KMS-11 (cell line): Measurements from ENCODE around the gene NFATC2.

Experiments
- H2AFZ ChIP-seq: fragments of 200-600 bp; sonication (generic); 2 replicates; pipeline ENCODE4 v1.6.1; 2016; ENCODE audit warnings: antibody characterized with exemption, mixed run types, low read depth
- H3K27ac ChIP-seq: fragments of 200-600 bp; sonication (generic); 2 replicates; pipeline ENCODE4 v1.6.1; 2016; ENCODE audit warnings: mild to moderate bottlenecking, mixed run types
- H3K27me3 ChIP-seq: fragments of 200-600 bp; sonication (generic); 2 replicates; pipeline ENCODE4 v1.6.1; 2017; ENCODE audit warnings: mild to moderate bottlenecking, low read depth, mixed run types, moderate library complexity; ENCODE audit not compliant: insufficient read depth
- H3K36me3 ChIP-seq: fragments of 200-600 bp; sonication (generic); 2 replicates; pipeline ENCODE4 v1.6.1; 2017; ENCODE audit warnings: mild to moderate bottlenecking, mixed run types; ENCODE audit not compliant: insufficient read depth
- H3K4me1 ChIP-seq: fragments of 200-600 bp; sonication (generic); 2 replicates; pipeline ENCODE4 v1.6.1; 2016; ENCODE audit warnings: mild to moderate bottlenecking, low read depth, mixed run types; ENCODE audit not compliant: poor library complexity, severe bottlenecking
- H3K4me2 ChIP-seq: fragments of 200-600 bp; sonication (generic); 2 replicates; pipeline ENCODE4 v1.7.0; 2016; ENCODE audit warnings: mild to moderate bottlenecking, mixed run types
- H3K4me3 ChIP-seq: fragments of 200-600 bp; sonication (generic); IDR thresholded peaks from 2 replicates; pipeline ENCODE4 v1.6.1; 2017; ENCODE audit warnings: low read depth, low read length, mixed read lengths; ENCODE audit not compliant: insufficient read depth
- H3K79me2 ChIP-seq: fragments of 200-600 bp; sonication (generic); 2 replicates; pipeline ENCODE4 v1.6.1; 2016; ENCODE audit warnings: low read depth, mixed run types; ENCODE audit not compliant: insufficient read depth
- H3K9ac ChIP-seq: fragments of 200-600 bp; sonication (generic); 2 replicates; pipeline ENCODE4 v1.6.1; 2016; ENCODE audit warnings: mild to moderate bottlenecking, mixed run types
- H4K20me1 ChIP-seq: fragments of 200-600 bp; sonication (generic); 2 replicates; pipeline ENCODE4 v1.6.1; 2016; ENCODE audit warnings: mild to moderate bottlenecking, mixed run types; ENCODE audit not compliant: insufficient read depth
- CTCF ChIP-seq: fragments of 200-600 bp; sonication (generic); conservative IDR thresholded peaks from 2 replicates; pipeline ENCODE4 v1.6.1; 2017; ENCODE audit warnings: low read depth, mild to moderate bottlenecking, antibody characterized with exemption, low read length, moderate library complexity, mixed read lengths

Gene NFATC2

GRCh38 chr20:51400051-51400926 lies 142.2 kb downstream of the NFATC2 start:
- H3K4me2 ChIP-seq, result peak overlapping the region; percentile 50
- no peaks in the 10 kb centered on the region for H3K27me3 ChIP-seq
- H3K27ac ChIP-seq, result peak overlapping the region; percentile 98
- 0 out of 2 replicates have a peak, but pooled peaks cover 9% of the 10 kb centered on the region for H3K79me2 ChIP-seq
- no peaks in the 10 kb centered on the region for H3K36me3 ChIP-seq
- peak overlapping the region; percentile 69 for H3K9ac ChIP-seq
- H4K20me1 ChIP-seq, result no peaks in the 10 kb centered on the region
- no peak for TF ChIP-seq CTCF
- H3K4me3 ChIP-seq, result no peak overlapping the region
- H3K4me1 ChIP-seq, result peaks cover 73% of the 10 kb centered on the region
- H2AFZ ChIP-seq, result peak overlapping the region; percentile 12; the same call in 1 of the 2 replicates

GRCh38 chr20:51399006-51399890 lies 143.3 kb downstream of the NFATC2 start:
- Histone ChIP-seq H4K20me1 (no peaks in the 10 kb centered on the region), H3K36me3 (no peaks in the 10 kb centered on the region), H3K79me2 (0 out of 2 replicates have a peak, but pooled peaks cover 9% of the 10 kb centered on the region), H3K27me3 (no peaks in the 10 kb centered on the region), H3K4me2 (peak overlapping the region; percentile 50), H3K4me1 (peaks cover 62% of the 10 kb centered on the region), H3K27ac (peak overlapping the region; percentile 98), H3K4me3 (no peak overlapping the region), H2AFZ (no peak overlapping the region), H3K9ac (no peak overlapping the region; the same call in 1 of the 2 replicates)
- TF ChIP-seq CTCF, result no peak

GRCh38 chr20:51398552-51398951 lies 144.0 kb downstream of the NFATC2 start:
- TF ChIP-seq CTCF, result no peak
- Histone ChIP-seq H3K79me2 (0 out of 2 replicates have a peak, but pooled peaks cover 9% of the 10 kb centered on the region), H3K4me3 (no peak overlapping the region), H2AFZ (no peak overlapping the region), H3K36me3 (no peaks in the 10 kb centered on the region), H4K20me1 (no peaks in the 10 kb centered on the region), H3K4me1 (peaks cover 55% of the 10 kb centered on the region), H3K4me2 (no peak overlapping the region; the same call in 1 of the 2 replicates), H3K27me3 (no peaks in the 10 kb centered on the region), H3K9ac (no peak overlapping the region), H3K27ac (no peak overlapping the region; the same call in 1 of the 2 replicates)

- no peaks in the 10 kb centered on the region for H3K27me3 ChIP-seq
- H3K4me1 ChIP-seq, result peaks cover 55% of the 10 kb centered on the region
- H2AFZ ChIP-seq, result no peak overlapping the region
- H4K20me1 ChIP-seq, result no peaks in the 10 kb centered on the region
- H3K4me3 ChIP-seq, result no peak overlapping the region
- H3K9ac ChIP-seq, result no peak overlapping the region
- H3K36me3 ChIP-seq, result 0 out of 2 replicates have a peak, but pooled peaks cover under 1% of the 10 kb centered on the region
- H3K27ac ChIP-seq, result no peak overlapping the region
- no peak for TF ChIP-seq CTCF
- 0 out of 2 replicates have a peak, but pooled peaks cover 9% of the 10 kb centered on the region for H3K79me2 ChIP-seq
- no peak overlapping the region for H3K4me2 ChIP-seq
Observed at GRCh38 chr20:51398083-51398482, 144.4 kb downstream of the NFATC2 start.
